GM19240 (cell line): ENCODE data around the gene OR4X1.
A peak's percentile ranks its signal among the peaks of the same experiment; 100 is the strongest.
"Not testable (repeated sequence)": the region's sequence is repeated elsewhere in the genome, so short reads cannot be mapped to it uniquely, and the experiment has no call there.

Source experiments
- DNase-seq: peaks from one replicate; pipeline ENCODE4 v3.0.0; 2011; ENCODE audit warnings: low spot score; ENCODE audit not compliant: insufficient read length

Gene OR4X1

DNA sequence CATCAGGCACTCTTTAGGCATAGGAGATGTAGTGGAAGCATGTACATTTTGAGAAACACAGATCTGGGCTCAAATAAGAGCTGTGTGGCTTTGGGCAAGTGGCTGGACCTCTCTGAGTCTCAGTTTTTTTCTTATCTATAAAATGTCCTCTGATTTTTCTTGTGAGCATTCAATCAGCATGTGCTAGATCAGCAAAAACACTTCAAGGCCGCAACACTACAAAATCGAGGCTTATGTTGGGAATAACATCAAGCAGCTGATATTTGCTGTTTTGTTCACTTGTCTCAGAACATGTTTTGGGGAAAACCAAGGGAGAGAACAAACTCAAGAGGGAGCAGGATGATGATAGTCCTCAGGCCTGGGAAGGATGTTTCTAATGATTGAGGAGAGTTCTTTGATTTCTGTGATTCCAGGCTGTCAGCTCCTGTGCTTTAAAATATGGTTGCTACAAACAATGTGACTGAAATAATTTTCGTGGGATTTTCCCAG lies at the start of gene OR4X1:
TSS of gene OR4X1 (plus strand) at position 439 of the 489 bp plus-strand sequence. CDS start at position 439, 0 bp downstream.
- DNase-seq: no peak

GRCh38 chr11:48216510-48216909 lies 47.2 kb upstream of the OR4X1 start, which contains the start of gene OR4B1:
Gene OR4B1, plus strand, starts transcription at chr11:48216810. Its CDS starts 0 bp downstream, at chr11:48216810.
- no peak for DNase-seq

DNA sequence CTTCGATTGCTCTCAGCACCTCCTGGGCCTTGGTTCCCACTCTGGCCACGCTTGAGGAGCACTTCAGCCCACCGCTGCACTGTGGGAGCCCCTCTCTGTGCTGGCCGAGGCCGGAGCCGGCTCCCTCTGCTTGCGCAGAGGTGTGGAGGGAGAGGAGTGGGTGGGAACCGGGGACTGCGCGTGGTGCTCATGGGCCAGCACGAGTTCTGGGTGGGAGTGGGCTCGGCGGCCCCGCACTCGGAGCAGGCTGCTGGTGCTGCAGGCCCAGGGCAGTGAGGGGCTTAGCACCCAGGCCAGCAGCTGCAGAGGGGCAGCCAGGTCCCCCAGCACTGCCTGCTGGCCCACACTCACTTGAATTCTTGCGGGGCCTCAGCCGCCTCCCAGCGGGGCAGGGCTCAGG lies 34.9 kb upstream of the OR4X1 start:
- DNase-seq: no peak

- not testable (repeated sequence) for DNase-seq
Observed at GRCh38 chr11:48230057-48230456, 33.6 kb upstream of the OR4X1 start.

GRCh38 chr11:48237727-48238126 lies 25.9 kb upstream of the OR4X1 start:
- no peak for DNase-seq

DNA sequence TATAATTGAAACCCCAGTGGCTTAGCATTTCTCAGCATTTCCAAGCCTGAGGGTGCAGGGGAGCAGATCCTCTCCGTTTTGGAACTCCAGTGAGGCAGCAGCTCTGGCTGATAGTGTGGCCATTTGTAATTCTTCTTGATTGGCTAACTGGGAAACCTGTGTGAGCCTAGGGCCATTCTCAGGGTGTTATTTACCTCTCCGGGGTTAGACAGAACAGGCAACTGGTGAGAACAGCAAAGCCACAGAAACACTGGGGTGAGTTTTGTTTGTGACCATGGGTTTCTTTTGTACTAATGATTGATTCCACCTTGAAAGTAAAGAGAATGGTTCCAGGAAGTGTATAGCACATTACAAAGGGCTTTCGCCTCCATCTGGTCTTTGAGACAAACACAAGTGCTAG lies 21.2 kb upstream of the OR4X1 start:
- DNase-seq: no peak

DNA sequence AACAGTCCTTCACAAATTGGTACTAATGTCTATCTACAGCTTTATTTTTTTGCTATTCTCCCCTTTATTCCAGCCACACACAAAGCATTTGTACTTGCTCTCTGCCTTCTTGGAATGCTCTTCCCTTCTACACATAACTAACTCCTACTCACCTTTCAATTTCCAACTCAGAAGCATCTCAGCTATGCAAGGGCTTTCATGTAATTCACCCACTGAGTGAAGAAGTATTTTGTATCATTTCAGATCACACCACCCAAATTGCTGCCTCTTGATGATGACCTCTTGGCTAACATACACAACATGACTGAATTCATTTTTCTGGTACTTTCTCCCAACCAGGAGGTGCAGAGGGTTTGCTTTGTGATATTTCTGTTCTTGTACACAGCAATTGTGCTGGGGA lies 18.9 kb upstream of the OR4X1 start, which contains the start of gene OR4X2:
TSS of gene OR4X2 (plus strand) at position 301 of the 400 bp plus-strand sequence. CDS start at position 301, 0 bp downstream.
- DNase-seq: no peak

GRCh38 chr11:48248902-48249301 lies 14.8 kb upstream of the OR4X1 start:
- DNase-seq: no peak

- no peak for DNase-seq
Observed at GRCh38 chr11:48261600-48261999, 2.1 kb upstream of the OR4X1 start.

GRCh38 chr11:48270621-48271020 lies 7.0 kb downstream of the OR4X1 start:
- no peak for DNase-seq

DNA sequence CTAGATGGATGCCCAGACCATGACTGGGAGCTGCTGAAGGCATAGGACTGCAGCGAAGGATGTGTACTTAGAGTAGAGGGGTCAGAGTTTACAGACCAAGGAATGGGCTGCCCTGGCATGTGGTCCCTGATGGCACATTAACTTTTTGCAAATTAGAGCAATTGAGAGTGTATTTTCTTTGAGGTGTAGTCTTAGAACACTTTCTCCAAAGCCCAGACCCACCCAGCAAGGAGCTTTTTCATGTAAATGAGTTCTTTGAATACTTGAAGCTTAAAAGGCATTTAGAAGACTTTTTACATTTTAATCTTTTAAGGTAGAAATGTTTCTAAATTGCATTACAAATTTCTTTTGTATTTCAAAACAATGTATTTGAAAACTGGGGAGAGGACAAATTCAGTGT lies 8.9 kb downstream of the OR4X1 start:
- no peak for DNase-seq

DNA sequence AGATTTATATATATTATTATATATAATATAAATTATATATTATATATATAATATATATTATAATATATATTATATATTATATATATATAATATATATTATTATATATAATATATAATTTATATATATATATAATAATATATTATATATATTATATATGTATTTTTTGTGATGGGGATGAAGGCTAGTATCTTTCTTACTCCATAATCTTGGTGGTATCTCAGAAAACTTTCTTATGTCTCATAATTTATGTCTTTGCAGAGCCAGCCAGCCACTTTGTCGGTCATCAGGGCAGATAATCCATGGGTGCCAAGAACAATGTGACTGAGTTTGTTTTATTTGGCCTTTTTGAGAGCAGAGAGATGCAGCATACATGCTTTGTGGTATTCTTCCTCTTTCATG lies 42.3 kb downstream of the OR4X1 start, which contains the start of gene OR4S1:
TSS of gene OR4S1 (plus strand) at position 301 of the 400 bp plus-strand sequence. CDS start at position 301, 0 bp downstream.
- no peak for DNase-seq

DNA sequence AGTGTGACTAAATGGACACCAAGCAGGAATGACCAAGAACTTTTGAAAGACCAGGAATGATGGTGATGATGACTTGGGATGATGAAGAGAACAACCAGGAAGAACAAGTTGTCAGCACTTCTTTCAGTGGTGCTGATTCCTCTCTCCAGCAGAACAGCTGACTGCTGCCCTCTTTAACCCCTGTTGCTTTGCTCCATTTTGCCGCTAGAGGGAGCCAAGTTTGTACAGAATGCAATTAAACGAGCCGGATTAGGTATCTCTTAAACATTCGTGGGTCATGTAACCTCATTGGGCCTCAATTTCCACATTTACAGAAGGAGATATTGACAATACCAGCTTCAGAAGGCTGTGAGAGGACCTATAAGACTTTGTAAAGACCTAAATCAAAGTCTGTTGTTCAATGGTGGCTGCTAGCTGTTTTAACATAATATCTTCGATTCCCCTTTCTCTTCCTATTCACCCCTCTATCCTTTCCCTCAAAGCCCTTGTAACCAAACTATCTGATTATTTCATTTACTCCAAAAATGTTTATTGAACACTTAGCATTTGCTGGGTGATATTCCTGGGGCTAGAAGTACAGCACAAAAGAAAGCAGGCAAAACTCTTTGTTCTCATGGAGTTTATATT lies 44.2 kb downstream of the OR4X1 start:
- peak; percentile 14 for DNase-seq

DNA sequence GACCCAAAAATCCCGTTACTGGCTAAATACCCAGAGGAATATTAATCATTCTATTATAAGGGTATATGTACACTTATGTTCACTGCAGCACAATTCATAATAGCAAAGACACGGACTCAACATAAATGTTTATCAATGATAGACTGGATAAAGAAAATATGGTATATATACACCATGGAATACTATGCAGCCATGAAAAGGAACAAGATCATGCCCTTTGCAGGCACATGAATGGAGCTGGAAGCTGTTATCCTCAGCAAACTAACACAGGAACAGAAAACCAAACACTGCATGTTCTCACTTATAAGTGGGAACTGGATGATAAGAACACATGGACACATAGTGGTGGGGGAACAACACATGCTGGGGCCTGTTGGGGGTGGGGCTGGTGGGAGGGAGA lies 49.9 kb downstream of the OR4X1 start:
- not testable (repeated sequence) for DNase-seq
